Stimulated activated CD8-positive, alpha-beta memory T cell treated with anti-CD3 and anti-CD28 coated beads, Interleukin-12 subunit alpha, Interleukin-12 subunit beta, amount 100 ng/mL, for 24 hours (primary cell): ENCODE data around the gene SLC49A4.

Experiments used
- DNase-seq: peaks from one replicate; pipeline ENCODE4 v3.0.0-alpha.2; 2020; ENCODE audit errors: extremely low read depth

The SLC49A4 gene

GRCh38 chr3:122929188-122930062 is 134.6 kb downstream of the SLC49A4 start:
- no peak for DNase-seq

GRCh38 chr3:122930063-122930997 is 135.5 kb downstream of the SLC49A4 start:
- no peak for DNase-seq
